ENCODE measurements around the gene EP400.
"Not testable (repeated sequence)": the region's sequence is repeated elsewhere in the genome, so short reads cannot be mapped to it uniquely, and the experiment has no call there.

EP400 gene

DNA sequence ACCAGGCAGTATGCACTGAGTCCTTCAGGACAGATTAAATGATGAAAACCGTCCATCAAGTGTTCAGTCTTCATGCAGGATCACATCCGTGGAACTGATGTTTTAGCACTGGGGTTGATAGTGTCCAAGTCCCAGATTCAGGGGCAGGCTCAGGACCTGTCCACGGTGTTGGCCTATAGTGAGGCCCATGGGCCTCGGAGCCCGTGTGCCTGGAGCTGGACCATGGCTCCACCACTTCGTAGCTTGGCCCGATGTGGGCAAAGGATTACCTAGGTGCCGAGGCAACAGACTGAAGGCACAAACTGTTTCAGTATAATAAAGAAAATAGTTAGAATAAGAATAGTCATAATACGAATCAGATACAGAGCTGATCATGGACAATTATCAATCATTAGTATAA, 152.6 kb downstream of the EP400 start:
- TF ChIP-seq, protein P1, sequence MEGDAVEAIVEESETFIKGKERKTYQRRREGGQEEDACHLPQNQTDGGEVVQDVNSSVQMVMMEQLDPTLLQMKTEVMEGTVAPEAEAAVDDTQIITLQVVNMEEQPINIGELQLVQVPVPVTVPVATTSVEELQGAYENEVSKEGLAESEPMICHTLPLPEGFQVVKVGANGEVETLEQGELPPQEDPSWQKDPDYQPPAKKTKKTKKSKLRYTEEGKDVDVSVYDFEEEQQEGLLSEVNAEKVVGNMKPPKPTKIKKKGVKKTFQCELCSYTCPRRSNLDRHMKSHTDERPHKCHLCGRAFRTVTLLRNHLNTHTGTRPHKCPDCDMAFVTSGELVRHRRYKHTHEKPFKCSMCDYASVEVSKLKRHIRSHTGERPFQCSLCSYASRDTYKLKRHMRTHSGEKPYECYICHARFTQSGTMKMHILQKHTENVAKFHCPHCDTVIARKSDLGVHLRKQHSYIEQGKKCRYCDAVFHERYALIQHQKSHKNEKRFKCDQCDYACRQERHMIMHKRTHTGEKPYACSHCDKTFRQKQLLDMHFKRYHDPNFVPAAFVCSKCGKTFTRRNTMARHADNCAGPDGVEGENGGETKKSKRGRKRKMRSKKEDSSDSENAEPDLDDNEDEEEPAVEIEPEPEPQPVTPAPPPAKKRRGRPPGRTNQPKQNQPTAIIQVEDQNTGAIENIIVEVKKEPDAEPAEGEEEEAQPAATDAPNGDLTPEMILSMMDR (IDR thresholded peaks at IDR 0.05; ENCODE audit: insufficient read depth, missing control alignments): no peak
- no peak for DNase-seq (ENCODE audit: insufficient read length, low spot score)
- no peak for FAIRE-seq

DNA sequence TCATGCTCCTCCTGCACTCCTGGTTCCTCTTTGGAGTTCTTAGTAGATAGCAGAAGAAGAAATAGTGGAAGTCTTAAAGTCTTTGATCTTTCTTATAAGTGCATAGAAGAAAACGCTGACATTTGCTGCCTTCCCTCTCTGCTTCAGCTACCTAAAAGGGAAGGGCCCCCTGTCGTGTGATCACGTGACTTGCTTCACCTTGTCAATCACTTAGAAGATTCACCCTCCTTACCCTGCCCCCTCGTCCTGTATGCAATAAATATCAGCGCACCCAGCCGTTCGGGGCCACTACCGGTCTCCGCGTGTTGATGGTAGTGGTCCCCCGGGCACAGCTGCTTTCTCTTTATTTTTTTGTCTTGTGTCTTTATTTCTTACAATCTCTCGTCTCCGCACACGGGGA, 153.3 kb downstream of the EP400 start:
- not testable (repeated sequence) for FAIRE-seq

DNA sequence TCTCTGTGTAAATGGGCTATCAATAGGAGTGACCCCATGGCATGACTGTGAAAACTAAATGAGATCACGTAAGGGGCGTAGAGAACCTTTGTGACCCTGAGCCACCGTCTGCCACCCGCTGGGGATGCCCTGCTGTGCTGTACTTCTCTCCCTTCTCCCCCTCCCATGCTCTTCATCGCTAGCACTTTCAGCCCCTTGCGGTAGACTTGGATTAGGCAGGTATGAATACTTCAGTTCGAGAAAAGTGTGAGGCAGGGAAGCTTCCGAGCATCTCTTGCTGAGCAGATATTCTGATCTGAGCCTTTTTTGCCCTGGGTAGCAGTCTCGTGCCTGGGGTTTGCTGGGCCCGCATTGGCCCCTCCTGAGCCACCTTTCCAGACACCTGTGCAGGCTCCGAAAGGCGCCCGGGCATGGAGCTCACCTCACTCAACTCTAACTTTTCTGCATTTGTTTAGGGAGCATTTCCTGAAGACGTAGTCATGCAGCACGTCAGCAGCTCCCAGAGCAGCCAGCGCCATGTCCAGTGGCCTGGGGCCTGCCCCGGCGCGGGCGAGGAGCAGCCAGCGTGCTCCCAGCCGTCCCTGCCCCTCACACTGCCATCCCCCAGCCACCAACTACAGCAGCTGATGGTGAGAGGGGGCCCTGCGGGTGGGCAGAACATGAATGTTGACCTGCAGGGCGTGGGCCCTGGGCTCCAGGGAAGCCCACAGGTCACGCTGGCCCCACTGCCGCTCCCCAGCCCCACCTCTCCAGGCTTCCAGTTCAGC, 154.0 kb downstream of the EP400 start:
- no peak for DNase-seq (ENCODE audit: insufficient read length, low spot score)
- no peak for FAIRE-seq
- TF ChIP-seq, protein P1 (IDR thresholded peaks at IDR 0.05; ENCODE audit: insufficient read depth, missing control alignments): no peak

More for the DNA sequence above, 153.3 kb downstream of the EP400 start:
- DNase-seq (ENCODE audit: insufficient read length, low spot score): not testable (repeated sequence)

DNA sequence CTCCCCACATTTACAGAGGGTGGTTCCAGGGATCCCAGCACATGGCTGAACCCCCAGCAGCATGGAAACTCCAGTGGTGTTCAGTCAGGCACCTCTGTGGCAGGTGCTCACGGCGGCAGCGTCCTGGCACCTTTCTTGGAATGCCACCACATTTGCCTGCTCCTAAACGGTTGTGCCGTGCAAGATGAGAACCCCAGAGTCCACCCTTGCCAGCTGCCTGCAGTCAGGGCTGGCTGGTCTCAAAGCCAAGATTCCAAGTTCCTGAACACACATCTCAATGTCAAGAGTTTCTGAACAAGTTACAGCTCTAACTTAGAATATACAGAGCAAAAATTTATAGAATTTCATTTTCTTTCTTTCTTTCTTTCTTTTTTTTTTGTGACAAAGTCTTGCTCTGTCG, 155.7 kb downstream of the EP400 start:
- DNase-seq (ENCODE audit: insufficient read length, low spot score) (no peak), FAIRE-seq (no peak)
- TF ChIP-seq, protein P1 (IDR thresholded peaks at IDR 0.05; ENCODE audit: insufficient read depth, missing control alignments): no peak

DNA sequence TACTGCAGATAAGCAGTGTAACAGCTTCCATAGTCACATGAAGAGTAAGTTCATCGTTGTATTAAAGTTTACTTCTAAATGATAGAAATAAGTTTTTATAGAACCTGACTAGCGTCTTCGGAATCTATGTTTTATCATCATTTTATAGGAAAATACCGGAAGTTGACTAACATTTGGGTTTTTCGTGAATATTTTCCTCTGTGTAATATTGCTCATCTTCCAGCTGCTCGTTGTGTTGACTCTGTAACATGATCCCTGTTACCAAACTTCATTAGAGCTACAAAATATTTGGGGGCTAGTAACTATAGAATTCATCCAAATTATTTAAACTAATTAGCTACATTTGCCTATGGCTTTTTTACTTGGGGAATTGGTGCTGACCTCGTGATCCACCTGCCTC, 157.2 kb downstream of the EP400 start:
- DNase-seq (ENCODE audit: insufficient read length, low spot score): no peak
- TF ChIP-seq, protein P1 (IDR thresholded peaks at IDR 0.05; ENCODE audit: insufficient read depth, missing control alignments): no peak
- no peak for FAIRE-seq

DNA sequence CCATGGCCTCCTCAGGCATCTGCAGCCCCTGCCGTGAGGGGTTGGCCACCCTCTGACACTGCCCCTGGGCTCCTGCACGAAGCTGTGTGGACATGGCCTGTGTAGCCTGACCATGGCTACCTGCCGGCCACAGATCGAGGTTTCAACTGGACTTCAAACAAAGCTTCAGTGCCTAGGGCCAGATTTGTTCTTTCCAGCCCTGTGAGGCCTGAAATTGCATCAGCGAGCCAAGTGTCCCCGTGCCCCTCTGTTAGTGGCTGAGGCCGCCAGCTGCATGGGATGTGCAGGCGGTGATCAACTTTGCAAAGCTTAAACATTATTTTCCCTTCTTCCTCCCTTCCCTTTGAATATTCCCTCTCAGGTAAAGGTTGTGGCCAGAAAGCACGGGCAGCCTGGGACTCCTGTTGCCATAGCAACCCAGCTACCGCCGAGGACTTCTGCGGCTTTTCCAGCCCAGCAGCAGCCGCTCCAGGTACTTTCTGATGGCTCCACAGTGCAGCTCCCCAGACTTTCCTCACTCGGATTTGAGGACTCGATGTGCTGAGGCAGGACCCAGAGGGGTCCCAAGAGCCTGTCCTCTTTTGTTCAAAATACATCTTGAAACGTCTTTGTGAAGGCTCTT, 158.6 kb downstream of the EP400 start:
- DNase-seq (ENCODE audit: insufficient read length, low spot score): no peak
- TF ChIP-seq, protein P1 (IDR thresholded peaks at IDR 0.05; ENCODE audit: insufficient read depth, missing control alignments): no peak
- no peak for FAIRE-seq

DNA sequence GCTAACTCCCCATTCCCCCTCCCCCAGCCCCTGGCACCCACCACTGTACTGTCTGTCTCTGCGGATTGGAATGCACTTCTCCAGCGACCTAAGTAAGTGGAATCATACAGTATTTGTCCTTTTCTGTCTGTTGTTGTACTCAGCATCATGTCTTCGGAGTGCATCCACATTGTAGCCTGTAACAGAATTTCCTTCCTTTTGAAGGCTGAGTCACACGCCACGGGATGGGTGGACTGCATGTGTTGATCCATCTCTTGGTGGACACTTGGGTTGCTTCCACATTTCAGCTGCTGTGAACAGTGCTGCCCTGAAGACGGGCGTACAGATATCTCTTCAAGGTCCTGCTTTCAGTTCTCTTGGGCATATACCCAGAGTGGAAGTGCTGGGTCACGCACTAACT, 160.0 kb downstream of the EP400 start:
- TF ChIP-seq, protein P1 (IDR thresholded peaks at IDR 0.05; ENCODE audit: insufficient read depth, missing control alignments): no peak
- FAIRE-seq (no peak), DNase-seq (ENCODE audit: insufficient read length, low spot score) (no peak)
